ENCODE measurements around the gene RAB8B.

The RAB8B gene

DNA sequence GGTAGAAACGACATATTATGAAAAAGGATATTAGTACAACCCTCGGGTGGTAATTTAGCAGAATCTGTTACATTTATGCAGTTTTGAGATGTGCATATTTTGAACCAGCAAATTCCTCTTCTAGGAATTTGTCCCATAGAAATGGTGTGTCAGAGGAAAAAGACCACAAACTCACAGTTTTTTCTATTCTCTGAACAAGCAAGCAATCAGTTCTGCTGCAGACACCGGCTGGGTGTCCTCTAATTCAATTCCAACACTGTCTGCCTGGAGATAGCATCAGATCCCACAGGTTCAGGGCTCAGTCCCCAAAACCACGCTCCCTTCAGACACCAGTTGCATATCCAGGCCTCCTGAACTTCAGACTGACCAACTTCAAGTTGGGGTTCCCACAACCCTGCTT, 124.4 kb downstream of the RAB8B start:
- DNase-seq (ENCODE audit: low spot score): no peak

DNA sequence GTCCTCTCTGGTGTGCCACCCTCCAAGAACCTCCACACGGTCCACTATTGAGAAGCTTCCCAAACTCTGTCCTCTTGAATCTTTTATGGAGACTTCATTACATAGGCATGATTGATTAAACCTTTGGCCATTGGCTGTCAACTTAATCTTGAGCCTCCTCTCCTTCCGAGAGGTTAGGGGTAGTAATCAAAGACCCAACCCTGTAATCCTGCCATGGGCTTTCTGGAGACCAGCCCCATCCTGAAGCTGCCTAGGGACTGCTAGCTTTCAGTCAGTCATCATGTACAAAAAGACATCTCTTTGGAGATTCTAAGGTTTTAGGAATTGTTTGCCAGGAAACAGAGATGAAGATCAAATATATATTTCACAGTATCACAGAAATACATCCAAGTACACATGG, 125.0 kb downstream of the RAB8B start:
- no peak for DNase-seq (ENCODE audit: low spot score)
